Measurements from ENCODE around the gene CDH23. TPM values are rescaled to one million over a fixed set of nuclear protein-coding genes. Genes with fewer than 3 reads are reported as not detected.

The CDH23 gene
- total and polyA plus RNA-seq, 2 experiments from 2014 or later: 0.30 to 1.5 TPM

GRCh38 chr10:71753960-71754505 lies 357.3 kb downstream of the CDH23 start:
- no peaks in the 10 kb centered on the region for H3K9me2 ChIP-seq (replicated peaks; ENCODE audit: insufficient read depth)
- H2AFZ ChIP-seq: no peak overlapping the region
- H3K36me3 ChIP-seq (replicated peaks; ENCODE audit: insufficient read depth, low read depth): no peaks in the 10 kb centered on the region
- TF ChIP-seq, protein P1, sequence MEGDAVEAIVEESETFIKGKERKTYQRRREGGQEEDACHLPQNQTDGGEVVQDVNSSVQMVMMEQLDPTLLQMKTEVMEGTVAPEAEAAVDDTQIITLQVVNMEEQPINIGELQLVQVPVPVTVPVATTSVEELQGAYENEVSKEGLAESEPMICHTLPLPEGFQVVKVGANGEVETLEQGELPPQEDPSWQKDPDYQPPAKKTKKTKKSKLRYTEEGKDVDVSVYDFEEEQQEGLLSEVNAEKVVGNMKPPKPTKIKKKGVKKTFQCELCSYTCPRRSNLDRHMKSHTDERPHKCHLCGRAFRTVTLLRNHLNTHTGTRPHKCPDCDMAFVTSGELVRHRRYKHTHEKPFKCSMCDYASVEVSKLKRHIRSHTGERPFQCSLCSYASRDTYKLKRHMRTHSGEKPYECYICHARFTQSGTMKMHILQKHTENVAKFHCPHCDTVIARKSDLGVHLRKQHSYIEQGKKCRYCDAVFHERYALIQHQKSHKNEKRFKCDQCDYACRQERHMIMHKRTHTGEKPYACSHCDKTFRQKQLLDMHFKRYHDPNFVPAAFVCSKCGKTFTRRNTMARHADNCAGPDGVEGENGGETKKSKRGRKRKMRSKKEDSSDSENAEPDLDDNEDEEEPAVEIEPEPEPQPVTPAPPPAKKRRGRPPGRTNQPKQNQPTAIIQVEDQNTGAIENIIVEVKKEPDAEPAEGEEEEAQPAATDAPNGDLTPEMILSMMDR (IDR thresholded peaks at IDR 0.05; ENCODE audit: poor library complexity): no peak
- TF ChIP-seq EZH2 (IDR thresholded peaks at IDR 0.05; ENCODE audit: borderline replicate concordance) (no peak), EZH2phosphoT487 (IDR thresholded peaks at IDR 0.05; ENCODE audit: low read depth, severe bottlenecking, unreplicated experiment) (no peak)
- 82% methylated on average over 8 of the region's 8 CpGs for WGBS (ENCODE audit: low lambda C conversion rate, missing lambda C conversion rate)
- no peak overlapping the region for H3K27ac ChIP-seq
- H3K9me3 ChIP-seq (ENCODE audit: low read depth): no peaks in the 10 kb centered on the region
- no peak overlapping the region for H3K4me3 ChIP-seq
- peaks cover 14% of the 10 kb centered on the region for H3K4me1 ChIP-seq (ENCODE audit: insufficient read depth)
- no peak overlapping the region for H3K4me2 ChIP-seq
- no peak for DNase-seq (ENCODE audit: low spot score)
- H3K79me2 ChIP-seq: no peaks in the 10 kb centered on the region
- H3K27me3 ChIP-seq: no peaks in the 10 kb centered on the region
- H4K20me1 ChIP-seq (ENCODE audit: insufficient read depth, poor library complexity, severe bottlenecking): no peaks in the 10 kb centered on the region

- Histone ChIP-seq H3K9me2 (replicated peaks; ENCODE audit: insufficient read depth) (no peaks in the 10 kb centered on the region), H3K36me3 (replicated peaks; ENCODE audit: insufficient read depth, low read depth) (no peaks in the 10 kb centered on the region), H4K20me1 (ENCODE audit: insufficient read depth, poor library complexity, severe bottlenecking) (no peaks in the 10 kb centered on the region), H2AFZ (no peak overlapping the region), H3K27me3 (no peaks in the 10 kb centered on the region), H3K4me2 (no peak overlapping the region), H3K4me1 (ENCODE audit: insufficient read depth) (peaks cover 14% of the 10 kb centered on the region), H3K9me3 (ENCODE audit: low read depth) (no peaks in the 10 kb centered on the region), H3K27ac (no peak overlapping the region), H3K79me2 (no peaks in the 10 kb centered on the region), H3K4me3 (no peak overlapping the region)
- no peak for DNase-seq (ENCODE audit: low spot score)
- TF ChIP-seq EZH2 (IDR thresholded peaks at IDR 0.05; ENCODE audit: borderline replicate concordance) (no peak), EZH2phosphoT487 (IDR thresholded peaks at IDR 0.05; ENCODE audit: low read depth, severe bottlenecking, unreplicated experiment) (no peak)
- TF ChIP-seq, protein P1 (IDR thresholded peaks at IDR 0.05; ENCODE audit: poor library complexity): no peak
- 87% methylated on average over 3 of the region's 3 CpGs for WGBS (ENCODE audit: low lambda C conversion rate, missing lambda C conversion rate)
Measured at GRCh38 chr10:71754562-71754961, 357.8 kb downstream of the CDH23 start.

DNA sequence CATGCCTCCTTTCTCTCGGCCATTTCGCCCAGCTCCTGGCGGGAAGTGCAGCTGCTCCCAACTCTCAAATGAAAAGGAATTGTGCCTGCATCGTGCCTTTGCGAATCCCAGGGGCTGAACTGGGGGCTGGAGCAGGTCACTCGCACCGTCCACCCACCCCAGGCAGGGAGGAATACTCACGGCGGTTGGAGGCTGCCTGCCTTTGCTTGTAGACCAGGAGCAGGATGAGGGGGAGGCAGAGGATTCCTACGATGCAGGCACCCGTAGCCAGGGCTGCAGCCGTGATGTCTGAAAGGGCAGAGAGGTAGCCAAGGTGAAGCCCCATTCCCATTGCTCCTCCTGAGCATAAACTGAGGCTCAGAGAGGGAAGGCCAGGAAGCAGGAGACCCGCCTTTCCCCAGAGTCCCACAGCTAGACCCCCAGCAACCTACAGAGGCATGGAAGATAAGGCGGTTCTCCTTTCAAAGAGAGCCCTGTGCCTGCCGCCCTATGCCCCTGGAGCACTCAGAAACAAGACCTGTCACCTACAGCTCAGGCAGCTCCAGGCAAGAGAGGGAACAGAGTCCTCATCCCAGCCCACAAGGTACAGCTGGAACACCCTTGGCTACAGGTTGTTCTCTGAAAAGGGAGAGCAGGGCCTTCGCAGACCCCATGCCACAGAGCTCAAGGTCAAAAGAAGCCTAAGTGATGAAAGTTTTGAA lies 358.6 kb downstream of the CDH23 start:
- Histone ChIP-seq H3K27me3 (no peaks in the 10 kb centered on the region), H3K4me1 (ENCODE audit: insufficient read depth) (peaks cover 14% of the 10 kb centered on the region), H3K27ac (no peak overlapping the region), H4K20me1 (ENCODE audit: insufficient read depth, poor library complexity, severe bottlenecking) (no peaks in the 10 kb centered on the region), H3K4me2 (no peak overlapping the region), H3K9me3 (ENCODE audit: low read depth) (no peaks in the 10 kb centered on the region), H3K79me2 (no peaks in the 10 kb centered on the region), H3K4me3 (no peak overlapping the region), H2AFZ (no peak overlapping the region), H3K9me2 (replicated peaks; ENCODE audit: insufficient read depth) (no peaks in the 10 kb centered on the region), H3K36me3 (replicated peaks; ENCODE audit: insufficient read depth, low read depth) (no peaks in the 10 kb centered on the region)
- TF ChIP-seq EZH2 (IDR thresholded peaks at IDR 0.05; ENCODE audit: borderline replicate concordance): no peak
- DNase-seq (ENCODE audit: low spot score): no peak
- 88% methylated on average over 16 of the region's 16 CpGs for WGBS (ENCODE audit: low lambda C conversion rate, missing lambda C conversion rate)
